Stomach (tissue), 9 donors: Measurements from ENCODE around the gene GLDC. TPM values are rescaled to one million over a fixed set of nuclear protein-coding genes. Genes with fewer than 3 reads are reported as not detected.

Experiments
- DNase-seq, 2 donors: peaks; one replicate each; pipeline versions ENCODE4 v3.0.0 to v3.0.0-alpha.2; 2013 to 2019
- H3K27ac ChIP-seq, 5 donors: fragments of 200-600 bp in 4 of 5; sonication (generic) in 4 of 5; one replicate each; pipeline ENCODE4 v1.5.1; 2013 to 2019; ENCODE audit warnings: mild to moderate bottlenecking in 1 of 5, moderate library complexity in 1 of 5
- H3K27me3 ChIP-seq, 3 donors: fragments of 200-600 bp; sonication (generic); one replicate each; pipeline ENCODE4 v1.5.1; 2017 to 2019; ENCODE audit warnings: mixed run types in 1 of 3
- H3K36me3 ChIP-seq, 4 donors: fragments of 200-600 bp; sonication (generic); 1 replicate in 3 of 4; 2 replicates in 1 of 4; pipeline ENCODE4 v1.5.1; 2016 to 2019
- H3K4me1 ChIP-seq, 4 donors: fragments of 200-600 bp; sonication (generic); one replicate each; pipeline ENCODE4 v1.5.1; 2016 to 2019
- H3K4me3 ChIP-seq, 4 donors: fragments of 200-600 bp; sonication (generic) in 3 of 4; one replicate each; pipeline ENCODE4 v1.5.1; 2016 to 2019; ENCODE audit warnings: mild to moderate bottlenecking in 1 of 4
- H3K9me3 ChIP-seq, 4 donors: fragments of 200-600 bp; sonication (generic); one replicate each; pipeline ENCODE4 v1.5.1; 2016 to 2019
- EP300 ChIP-seq: sonication (generic); formaldehyde crosslinking; IDR thresholded peaks from one replicate; pipeline ENCODE4 v1.6.1; 2017; ENCODE audit warnings: antibody characterized with exemption
- POLR2A ChIP-seq, 4 donors: fragments of 450-650 bp; IDR thresholded peaks; one replicate each; pipeline ENCODE4 v1.6.1; 2016; ENCODE audit warnings: antibody characterized with exemption in 4 of 4, control low read depth in 2 of 4, mild to moderate bottlenecking in 1 of 4, moderate library complexity in 1 of 4
- POLR2AphosphoS5 ChIP-seq, 3 donors: sonication (generic); formaldehyde crosslinking; IDR thresholded peaks; one replicate each; pipeline ENCODE4 v1.6.1; 2016; ENCODE audit warnings: antibody characterized with exemption in 3 of 3
- WGBS, 5 donors: extraction: QIAGEN DNeasy Blood & Tissue Kit in 3 of 5; methylation state at CpG; one replicate each; pipeline versions ENCODE4 v1.1.5 to v1.1.7; 2013 to 2018; 5-methylcytosine and 5-hydroxymethylcytosine counted together
- intact Hi-C: fragments of 100-400 bp; cut with DNase I; formaldehyde crosslinking; loops from one replicate; pipeline ENCODE4 v1.15.1; 2023; ENCODE audit warnings: low total_unique reads
- polyA plus RNA-seq, 3 donors: library from polyadenylated mRNA; stranded (reverse); fragments of 200-250 nt; gene quantifications; one replicate each; pipeline ENCODE4 v1.2.3, GENCODE V29; 2013
- small RNA-seq, 4 donors: library from RNA; depleted of rRNA; stranded (forward); fragments of <200 nt; gene quantifications; one replicate each; pipeline ENCODE3, GENCODE V24; 2016
- total RNA-seq, 5 donors: library from RNA; depleted of rRNA; stranded (reverse); fragments of >200 nt; gene quantifications; one replicate each; pipeline versions ENCODE4 v1.1.0 to v1.2.3, GENCODE V29; 2014 to 2016
- TF ChIP-seq, protein P1 (sequence below), 7 experiments: fragments of 450-650 bp in 4 of 7; fragments of 200-600 bp in 3 of 7; sonication (generic) in 3 of 7; IDR thresholded peaks; one replicate each; pipeline ENCODE4 v1.5.1; 2016 to 2019; ENCODE audit warnings: antibody characterized with exemption in 7 of 7, control low read depth in 2 of 7, mild to moderate bottlenecking in 1 of 7
- donor health status: healthy with polysubstance abuse.
- donor health status: Bipolar disorder and iron deficiency.
- donor health status: healthy.

Gene GLDC
- total and polyA plus RNA-seq, 8 donors, result 0.31 to 3.7 (median 1.3) TPM; not detected in 4

DNA sequence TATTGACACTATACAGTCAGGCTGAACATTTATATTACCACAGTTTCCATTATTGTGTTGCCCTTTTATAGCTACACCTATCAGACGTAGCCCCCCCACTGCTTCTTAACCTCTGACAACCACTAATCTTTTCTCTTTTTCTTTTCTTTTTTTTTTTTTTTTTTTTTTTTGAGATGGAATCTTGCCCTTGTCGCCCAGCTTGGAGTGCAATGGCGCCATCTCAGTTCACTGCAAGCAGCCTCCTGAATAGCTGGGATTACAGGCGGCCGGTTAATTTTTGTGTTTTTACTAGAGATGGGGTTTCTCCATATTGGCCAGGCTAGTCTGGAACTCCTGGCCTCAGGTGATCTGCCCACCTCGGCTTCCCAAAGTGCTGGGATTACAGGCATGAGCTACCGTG lies 157.1 kb downstream of the GLDC start:
- H3K4me3 ChIP-seq, result no peak overlapping the region
- 93 to 98% (median 96%) methylated on average over 7 of the region's 7 CpGs for WGBS, 5 donors
- no peak for DNase-seq
- TF ChIP-seq POLR2AphosphoS5 (IDR thresholded peaks at IDR 0.05), result no peak
- no peak for TF ChIP-seq EP300
- TF ChIP-seq, protein P1, sequence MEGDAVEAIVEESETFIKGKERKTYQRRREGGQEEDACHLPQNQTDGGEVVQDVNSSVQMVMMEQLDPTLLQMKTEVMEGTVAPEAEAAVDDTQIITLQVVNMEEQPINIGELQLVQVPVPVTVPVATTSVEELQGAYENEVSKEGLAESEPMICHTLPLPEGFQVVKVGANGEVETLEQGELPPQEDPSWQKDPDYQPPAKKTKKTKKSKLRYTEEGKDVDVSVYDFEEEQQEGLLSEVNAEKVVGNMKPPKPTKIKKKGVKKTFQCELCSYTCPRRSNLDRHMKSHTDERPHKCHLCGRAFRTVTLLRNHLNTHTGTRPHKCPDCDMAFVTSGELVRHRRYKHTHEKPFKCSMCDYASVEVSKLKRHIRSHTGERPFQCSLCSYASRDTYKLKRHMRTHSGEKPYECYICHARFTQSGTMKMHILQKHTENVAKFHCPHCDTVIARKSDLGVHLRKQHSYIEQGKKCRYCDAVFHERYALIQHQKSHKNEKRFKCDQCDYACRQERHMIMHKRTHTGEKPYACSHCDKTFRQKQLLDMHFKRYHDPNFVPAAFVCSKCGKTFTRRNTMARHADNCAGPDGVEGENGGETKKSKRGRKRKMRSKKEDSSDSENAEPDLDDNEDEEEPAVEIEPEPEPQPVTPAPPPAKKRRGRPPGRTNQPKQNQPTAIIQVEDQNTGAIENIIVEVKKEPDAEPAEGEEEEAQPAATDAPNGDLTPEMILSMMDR (IDR thresholded peaks at IDR 0.05), result no peak
- TF ChIP-seq POLR2A (IDR thresholded peaks at IDR 0.05), result no peak
- H3K4me1 ChIP-seq, result peaks cover 0 to 7% (median 0%) of the 10 kb centered on the region in 4 donors
- intact Hi-C loops, result no loop called here
- H3K36me3 ChIP-seq, result peaks cover 26 to 76% (median 67%) of the 10 kb centered on the region in 4 donors
- H3K9me3 ChIP-seq, result no peaks in the 10 kb centered on the region
- no peak overlapping the region for H3K27ac ChIP-seq
- no peaks in the 10 kb centered on the region for H3K27me3 ChIP-seq

DNA sequence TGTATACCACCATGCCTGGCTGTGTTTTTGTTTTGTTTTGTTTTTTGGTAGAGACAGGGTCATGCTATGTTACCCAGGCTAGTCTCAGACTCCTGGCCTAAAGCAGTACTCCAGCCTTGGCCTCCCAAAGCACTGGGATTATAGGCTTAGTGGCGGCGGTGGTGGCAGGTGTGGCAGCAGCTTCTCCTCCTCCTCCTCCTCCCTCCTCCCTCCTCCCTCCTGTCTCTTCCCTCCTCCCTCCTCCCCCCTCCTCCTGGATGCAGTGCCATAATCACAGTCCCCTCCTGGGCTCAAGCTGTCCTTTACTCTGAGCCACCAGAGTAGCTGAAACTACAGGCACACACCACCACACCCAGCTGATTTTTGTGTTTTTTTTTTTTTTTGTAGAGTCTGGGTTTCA lies 161.3 kb downstream of the GLDC start:
- WGBS, 5 donors, result 85 to 96% (median 90%) methylated on average over 2 of the region's 2 CpGs
- H3K4me1 ChIP-seq, result peaks cover 0 to 4% (median 0%) of the 10 kb centered on the region in 4 donors
- H3K9me3 ChIP-seq, result no peaks in the 10 kb centered on the region
- peaks cover 42 to 96% (median 92%) of the 10 kb centered on the region in 4 donors for H3K36me3 ChIP-seq
- TF ChIP-seq EP300, result no peak
- TF ChIP-seq POLR2AphosphoS5 (IDR thresholded peaks at IDR 0.05), result no peak
- TF ChIP-seq, protein P1 (IDR thresholded peaks at IDR 0.05), result no peak
- TF ChIP-seq POLR2A (IDR thresholded peaks at IDR 0.05), result no peak
- no peak overlapping the region for H3K27ac ChIP-seq
- no peaks in the 10 kb centered on the region for H3K27me3 ChIP-seq
- no peak overlapping the region for H3K4me3 ChIP-seq
- intact Hi-C loops, result no loop called here
- DNase-seq, result no peak

Small RNA genes within 50 kb of the gene (small RNA-seq; reads per million reads assigned to genes)
- gene RN7SL123P (0 reads per million in 4 donors), gene RN7SL25P (0 reads per million in 4 donors)

Other genes with a start within 250 kb of the GLDC start
- gene UHRF2, start 232.5 kb downstream of the GLDC start, total RNA-seq, result 100 to 1,000 TPM in 1 of 5 donors, 10 to 100 TPM in 4; 42.6 to 114 (median 57.1) TPM
- gene UHRF2, start 232.5 kb downstream of the GLDC start, polyA plus RNA-seq, result 10 to 100 TPM in 2 of 3 donors, 1 to 10 TPM in 1; 9.4 to 18.4 (median 10.2) TPM
- gene KDM4C, start 112.2 kb upstream of the GLDC start, total RNA-seq, result 100 to 1,000 TPM in 2 of 5 donors, 10 to 100 TPM in 3; 77.6 to 129 (median 85.2) TPM
- 10 to 100 TPM in 1 of 3 donors, 1 to 10 TPM in 2; 6.7 to 13.0 (median 7.6) TPM for gene KDM4C, start 112.2 kb upstream of the GLDC start, polyA plus RNA-seq